ENCODE measurements around the gene PRKCA.

PRKCA gene

GRCh38 chr17:66406701-66407644 lies 104.6 kb downstream of the PRKCA start:
- Histone ChIP-seq H3K36me3 (ENCODE audit: insufficient read depth, low read length) (no peaks in the 10 kb centered on the region), H3K9me3 (ENCODE audit: control insufficient read depth, insufficient read depth, low read length) (no peaks in the 10 kb centered on the region), H3K9ac (ENCODE audit: low read depth, low read length) (no peak overlapping the region), H3K4me1 (ENCODE audit: insufficient read depth, low read length) (peaks cover 9% of the 10 kb centered on the region)

DNA sequence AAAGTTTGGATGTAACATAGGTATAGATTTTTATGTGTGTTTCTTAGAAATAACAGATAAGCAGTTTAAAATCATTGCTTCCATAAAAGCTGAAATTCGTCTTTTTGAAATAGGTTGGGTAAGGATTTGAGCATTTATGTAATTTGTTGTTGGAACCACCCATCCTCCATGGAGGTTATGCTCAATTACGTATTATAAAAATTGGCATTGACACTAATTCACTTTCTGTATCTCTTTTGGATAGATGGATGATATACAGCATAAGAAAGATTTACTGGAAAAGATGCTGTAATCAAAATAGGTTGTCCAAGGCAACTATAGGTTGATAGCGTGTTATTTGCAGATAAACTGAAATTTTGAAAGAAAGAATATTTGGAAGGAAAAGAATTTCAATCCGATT lies 105.5 kb downstream of the PRKCA start:
- H3K4me1 ChIP-seq (ENCODE audit: insufficient read depth, low read length), result peaks cover 9% of the 10 kb centered on the region
- no peaks in the 10 kb centered on the region for H3K9me3 ChIP-seq (ENCODE audit: control insufficient read depth, insufficient read depth, low read length)
- no peaks in the 10 kb centered on the region for H3K36me3 ChIP-seq (ENCODE audit: insufficient read depth, low read length)
- H3K9ac ChIP-seq (ENCODE audit: low read depth, low read length), result no peak overlapping the region

DNA sequence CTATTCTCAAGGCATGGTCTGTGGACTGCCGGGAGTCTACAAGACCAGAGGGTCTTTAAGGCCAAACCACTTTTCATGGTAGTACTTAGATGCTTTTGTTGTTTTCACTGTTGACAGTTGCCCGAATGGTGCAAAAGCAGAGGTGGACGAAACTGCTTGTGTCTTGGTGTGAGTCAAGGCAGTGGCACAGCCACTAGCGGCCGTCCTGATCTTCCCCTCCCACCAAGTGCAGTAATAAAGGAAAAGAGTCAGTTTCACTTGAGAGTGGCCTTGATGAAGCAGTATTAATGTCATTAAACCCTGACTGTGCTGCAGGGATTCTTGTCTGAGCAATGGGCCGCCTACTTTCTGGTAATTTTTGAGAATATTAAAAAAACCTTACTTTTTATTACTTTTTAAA lies 109.1 kb downstream of the PRKCA start:
- no peak overlapping the region for H3K9ac ChIP-seq (ENCODE audit: low read depth, low read length)
- H3K36me3 ChIP-seq (ENCODE audit: insufficient read depth, low read length), result no peaks in the 10 kb centered on the region
- no peaks in the 10 kb centered on the region for H3K4me1 ChIP-seq (ENCODE audit: insufficient read depth, low read length)
- no peaks in the 10 kb centered on the region for H3K9me3 ChIP-seq (ENCODE audit: control insufficient read depth, insufficient read depth, low read length)

DNA sequence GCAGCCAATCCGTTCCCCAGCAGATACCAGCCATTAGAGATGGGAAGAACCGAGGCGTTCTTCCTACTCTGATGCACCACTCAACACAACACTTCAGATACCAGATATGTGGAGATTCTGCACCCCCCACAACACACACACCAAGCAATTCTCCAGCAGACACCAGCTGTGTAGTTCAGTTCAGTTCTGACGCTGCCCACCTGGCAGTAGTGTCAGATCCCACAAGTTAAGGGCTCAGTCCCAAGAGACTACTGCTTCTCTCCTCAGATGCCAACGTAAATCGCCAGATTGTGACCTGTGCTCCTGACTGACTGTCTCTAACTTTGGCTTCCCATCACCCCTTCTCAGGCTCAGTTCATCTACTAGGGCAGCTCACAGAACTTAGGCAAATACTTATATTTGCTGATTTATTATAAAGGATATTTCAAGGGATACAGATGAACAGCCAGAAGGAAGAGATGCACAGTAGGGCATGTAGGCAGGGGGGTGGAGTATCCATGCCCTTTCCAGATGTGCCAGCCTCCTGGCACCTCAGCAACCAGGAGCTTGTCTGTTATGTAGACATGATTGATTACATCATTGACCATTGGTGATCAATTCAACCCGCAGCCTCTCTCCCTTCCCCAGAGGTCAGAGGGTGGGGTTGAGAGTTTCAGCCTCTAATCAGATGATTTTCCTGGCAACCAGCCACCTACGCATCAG lies 110.6 kb downstream of the PRKCA start:
- no peaks in the 10 kb centered on the region for H3K36me3 ChIP-seq (ENCODE audit: insufficient read depth, low read length)
- H3K9me3 ChIP-seq (ENCODE audit: control insufficient read depth, insufficient read depth, low read length), result no peaks in the 10 kb centered on the region
- H3K4me1 ChIP-seq (ENCODE audit: insufficient read depth, low read length), result no peaks in the 10 kb centered on the region
- H3K9ac ChIP-seq (ENCODE audit: low read depth, low read length), result no peak overlapping the region

DNA sequence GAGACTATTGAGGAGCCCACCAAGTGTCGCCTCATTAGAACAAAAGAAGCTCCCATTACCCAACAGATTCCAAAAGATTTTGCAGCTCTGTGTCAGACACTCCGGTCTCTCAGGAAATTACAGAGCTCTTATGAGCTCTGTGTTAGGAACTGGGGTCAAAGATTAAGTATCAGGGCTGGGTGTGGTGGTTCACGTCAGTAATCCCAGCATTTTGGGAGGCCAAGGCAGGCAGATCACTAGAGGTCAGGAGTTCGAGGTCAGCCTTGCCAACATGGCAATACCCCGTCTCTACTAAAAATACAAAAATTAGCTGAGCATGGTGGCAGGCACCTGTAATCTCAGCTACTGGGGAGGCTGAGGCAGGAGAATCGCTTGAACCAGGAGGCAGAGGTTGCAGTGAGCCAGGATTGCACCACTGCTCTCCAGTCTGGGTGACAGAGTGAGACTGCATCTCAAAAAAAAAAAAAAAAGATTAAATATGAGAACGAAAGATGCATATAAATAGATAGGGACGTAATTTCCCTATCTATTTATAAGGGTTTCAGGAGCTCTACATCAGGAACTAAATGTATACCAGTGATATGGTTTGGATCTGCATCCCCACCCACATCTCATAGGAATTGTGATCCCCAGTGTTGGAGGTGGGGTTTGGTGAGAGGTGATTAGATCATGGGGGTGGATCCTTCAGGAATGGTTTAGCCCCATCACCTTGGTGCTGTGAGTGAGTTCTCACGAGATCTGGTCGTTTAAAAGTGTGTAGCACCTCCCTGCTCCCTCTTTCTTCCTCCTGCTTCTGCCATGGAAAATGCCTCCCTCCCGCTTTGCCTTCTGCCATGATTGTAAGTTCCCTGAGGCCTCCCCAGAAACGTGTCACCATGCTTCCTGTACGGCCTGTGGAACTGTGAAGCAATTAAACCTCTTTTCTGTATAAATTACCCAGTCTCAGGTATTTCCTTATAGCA lies 111.4 kb downstream of the PRKCA start:
- Histone ChIP-seq H3K4me1 (ENCODE audit: insufficient read depth, low read length) (no peaks in the 10 kb centered on the region), H3K9ac (ENCODE audit: low read depth, low read length) (no peak overlapping the region), H3K9me3 (ENCODE audit: control insufficient read depth, insufficient read depth, low read length) (no peaks in the 10 kb centered on the region), H3K36me3 (ENCODE audit: insufficient read depth, low read length) (no peaks in the 10 kb centered on the region)

- Histone ChIP-seq H3K9ac (ENCODE audit: low read depth, low read length) (no peak overlapping the region), H3K36me3 (ENCODE audit: insufficient read depth, low read length) (no peaks in the 10 kb centered on the region), H3K4me1 (ENCODE audit: insufficient read depth, low read length) (no peaks in the 10 kb centered on the region), H3K9me3 (ENCODE audit: control insufficient read depth, insufficient read depth, low read length) (no peaks in the 10 kb centered on the region)
Observed at GRCh38 chr17:66414561-66415175, 112.3 kb downstream of the PRKCA start.

- Histone ChIP-seq H3K9ac (ENCODE audit: low read depth, low read length) (no peak overlapping the region), H3K4me1 (ENCODE audit: insufficient read depth, low read length) (0 out of 2 replicates have a peak, but pooled peaks cover 2% of the 10 kb centered on the region), H3K9me3 (ENCODE audit: control insufficient read depth, insufficient read depth, low read length) (no peaks in the 10 kb centered on the region), H3K36me3 (ENCODE audit: insufficient read depth, low read length) (no peaks in the 10 kb centered on the region)
Observed at GRCh38 chr17:66415366-66416206, 113.2 kb downstream of the PRKCA start.

- H3K4me1 ChIP-seq (ENCODE audit: insufficient read depth, low read length), result peaks cover 8% of the 10 kb centered on the region; the same call in 1 of the 2 replicates
- no peak overlapping the region for H3K9ac ChIP-seq (ENCODE audit: low read depth, low read length)
- H3K36me3 ChIP-seq (ENCODE audit: insufficient read depth, low read length), result no peaks in the 10 kb centered on the region
- no peaks in the 10 kb centered on the region for H3K9me3 ChIP-seq (ENCODE audit: control insufficient read depth, insufficient read depth, low read length)
Observed at GRCh38 chr17:66416207-66416940, 114.0 kb downstream of the PRKCA start.

DNA sequence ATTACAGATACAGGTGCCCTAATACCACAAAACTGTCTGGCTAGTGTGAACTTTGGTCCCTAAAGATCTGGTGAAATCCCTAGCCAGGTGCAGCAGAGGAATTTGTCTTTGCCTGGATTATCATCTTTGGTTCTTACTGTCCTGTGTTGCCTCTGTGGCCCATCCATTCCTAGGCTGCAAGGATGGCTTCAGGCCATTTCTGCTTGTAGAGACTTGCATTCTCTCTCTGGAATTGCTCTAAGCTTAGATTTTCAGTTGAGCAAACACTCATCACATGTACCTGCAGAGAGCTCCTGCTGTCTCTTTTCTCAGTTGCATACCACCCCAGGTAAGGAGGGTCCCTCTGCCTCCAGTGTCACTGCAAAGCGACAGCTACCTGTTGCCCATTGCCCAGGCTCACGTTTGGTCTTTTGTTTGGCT lies 114.9 kb downstream of the PRKCA start:
- Histone ChIP-seq H3K4me1 (ENCODE audit: insufficient read depth, low read length) (peaks cover 8% of the 10 kb centered on the region; the same call in 1 of the 2 replicates), H3K9ac (ENCODE audit: low read depth, low read length) (no peak overlapping the region), H3K36me3 (ENCODE audit: insufficient read depth, low read length) (no peaks in the 10 kb centered on the region), H3K9me3 (ENCODE audit: control insufficient read depth, insufficient read depth, low read length) (no peaks in the 10 kb centered on the region)

DNA sequence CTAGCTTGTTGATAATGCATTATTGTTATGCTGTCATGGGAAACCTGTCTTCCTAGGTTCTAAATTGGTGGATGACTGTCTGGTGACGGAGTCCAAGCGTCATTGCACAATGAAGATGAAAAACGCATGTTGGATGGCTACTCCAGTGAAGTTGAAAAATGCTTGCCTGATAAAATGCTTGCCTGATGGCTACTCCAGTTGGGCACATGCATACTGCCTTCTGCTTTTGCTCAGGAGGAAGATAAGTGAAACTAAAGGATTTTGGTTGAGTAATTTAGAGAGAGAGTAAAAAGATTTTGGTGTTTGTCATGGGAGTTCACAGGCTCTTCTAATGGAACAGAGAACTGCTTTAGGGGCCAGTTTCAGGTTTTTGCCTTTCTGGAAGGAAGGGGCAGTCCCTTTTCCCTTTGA lies 118.6 kb downstream of the PRKCA start:
- Histone ChIP-seq H3K9me3 (ENCODE audit: control insufficient read depth, insufficient read depth, low read length) (no peaks in the 10 kb centered on the region), H3K4me1 (ENCODE audit: insufficient read depth, low read length) (peaks cover 14% of the 10 kb centered on the region; the same call in 1 of the 2 replicates), H3K36me3 (ENCODE audit: insufficient read depth, low read length) (no peaks in the 10 kb centered on the region), H3K9ac (ENCODE audit: low read depth, low read length) (no peak overlapping the region)

- Histone ChIP-seq H3K36me3 (ENCODE audit: insufficient read depth, low read length) (no peaks in the 10 kb centered on the region), H3K4me1 (ENCODE audit: insufficient read depth, low read length) (peaks cover 14% of the 10 kb centered on the region; the same call in 1 of the 2 replicates), H3K9me3 (ENCODE audit: control insufficient read depth, insufficient read depth, low read length) (no peaks in the 10 kb centered on the region), H3K9ac (ENCODE audit: low read depth, low read length) (no peak overlapping the region)
Observed at GRCh38 chr17:66422186-66422585, 119.8 kb downstream of the PRKCA start.

GRCh38 chr17:66423056-66423955 lies 120.9 kb downstream of the PRKCA start:
- H3K36me3 ChIP-seq (ENCODE audit: insufficient read depth, low read length), result no peaks in the 10 kb centered on the region

More at GRCh38 chr17:66423056-66423955, 120.9 kb downstream of the PRKCA start:
- H3K4me1 ChIP-seq (ENCODE audit: insufficient read depth, low read length), result peaks cover 14% of the 10 kb centered on the region; the same call in 1 of the 2 replicates
- no peak overlapping the region for H3K9ac ChIP-seq (ENCODE audit: low read depth, low read length)
- H3K9me3 ChIP-seq (ENCODE audit: control insufficient read depth, insufficient read depth, low read length), result no peaks in the 10 kb centered on the region
